Measurements from ENCODE around the gene GLRA2. TPM values are rescaled to one million over a fixed set of nuclear protein-coding genes. Genes with fewer than 3 reads are reported as not detected.

The GLRA2 gene
- total RNA-seq, 4 donors from 2014 or later, result not detected

GRCh38 chrX:14501327-14501726, 28.0 kb upstream of the GLRA2 start:
- TF ChIP-seq POLR2A (IDR thresholded peaks at IDR 0.05) (no peak), CTCF (IDR thresholded peaks at IDR 0.05) (no peak)
- H3K36me3 ChIP-seq, result no peaks in the 10 kb centered on the region
- H3K27me3 ChIP-seq, result no peaks in the 10 kb centered on the region
- no peak overlapping the region for H3K27ac ChIP-seq
- no peak overlapping the region for H3K4me3 ChIP-seq
- H3K9me3 ChIP-seq, result no peaks in the 10 kb centered on the region
- DNase-seq, result no peak
- H3K4me1 ChIP-seq, result no peaks in the 10 kb centered on the region

DNA sequence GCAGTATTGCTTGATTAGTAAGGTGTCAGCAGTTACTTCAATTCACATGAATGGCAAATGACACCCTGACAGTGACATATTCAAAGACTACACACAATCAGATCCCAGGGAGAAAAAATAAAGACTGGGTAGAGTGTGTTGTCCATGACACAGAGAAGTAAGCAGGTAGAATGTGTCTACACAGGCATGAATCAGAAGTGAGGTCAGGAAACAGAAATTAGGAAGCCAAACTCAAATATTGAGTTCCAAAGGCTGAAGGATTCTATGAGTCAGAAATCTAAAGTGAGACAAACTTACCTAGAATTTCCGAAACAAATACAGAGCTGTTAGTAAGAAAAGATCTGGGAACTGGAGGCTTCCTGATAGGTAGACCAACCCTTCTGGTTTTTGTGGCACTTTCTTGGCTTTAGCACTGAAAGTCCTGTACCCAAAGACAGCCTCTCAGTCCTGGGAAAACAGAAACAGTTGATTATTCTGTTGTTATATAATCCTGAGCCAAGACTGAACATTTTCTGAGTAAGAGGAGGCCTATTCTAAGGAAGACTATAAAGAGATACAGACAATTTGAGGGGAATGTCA, 24.3 kb upstream of the GLRA2 start:
- H3K4me1 ChIP-seq, result no peaks in the 10 kb centered on the region
- no peaks in the 10 kb centered on the region for H3K27me3 ChIP-seq
- no peak overlapping the region for H3K4me3 ChIP-seq
- TF ChIP-seq CTCF (IDR thresholded peaks at IDR 0.05) (no peak), POLR2A (IDR thresholded peaks at IDR 0.05) (no peak)
- H3K36me3 ChIP-seq, result no peaks in the 10 kb centered on the region
- no peaks in the 10 kb centered on the region for H3K9me3 ChIP-seq
- H3K27ac ChIP-seq, result no peak overlapping the region
- no peak for DNase-seq

GRCh38 chrX:14505648-14506047, 23.7 kb upstream of the GLRA2 start:
- no peak for DNase-seq
- Histone ChIP-seq H3K27me3 (no peaks in the 10 kb centered on the region), H3K27ac (no peak overlapping the region), H3K9me3 (no peaks in the 10 kb centered on the region), H3K36me3 (no peaks in the 10 kb centered on the region), H3K4me3 (no peak overlapping the region), H3K4me1 (no peaks in the 10 kb centered on the region)
- no peak for TF ChIP-seq CTCF (IDR thresholded peaks at IDR 0.05)

DNA sequence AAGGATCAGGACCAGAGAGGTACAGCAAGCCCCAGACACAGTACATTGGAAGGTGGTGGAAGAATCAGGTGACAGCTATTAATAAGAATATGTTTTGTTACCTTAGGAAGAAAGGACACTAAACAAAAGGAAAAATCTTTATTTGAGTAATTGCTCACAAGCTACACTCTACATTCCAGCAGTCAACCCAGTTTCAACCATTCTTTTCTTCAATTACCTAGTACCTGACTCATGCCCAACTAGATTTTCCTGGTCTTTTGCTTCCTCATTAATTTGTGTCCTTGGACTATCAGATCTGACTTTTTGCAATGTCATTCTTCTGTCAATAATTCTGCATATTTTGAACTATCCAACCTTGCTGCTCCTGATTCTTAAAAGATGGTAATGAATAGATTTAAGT, 22.5 kb upstream of the GLRA2 start:
- Histone ChIP-seq H3K9me3 (no peaks in the 10 kb centered on the region), H3K4me1 (no peaks in the 10 kb centered on the region), H3K4me3 (no peak overlapping the region), H3K36me3 (no peaks in the 10 kb centered on the region), H3K27ac (no peak overlapping the region), H3K27me3 (no peaks in the 10 kb centered on the region)
- no peak for DNase-seq
- TF ChIP-seq POLR2A (IDR thresholded peaks at IDR 0.05) (no peak), CTCF (IDR thresholded peaks at IDR 0.05) (no peak)

GRCh38 chrX:14508025-14508690, 21.2 kb upstream of the GLRA2 start:
- DNase-seq, result no peak
- H3K4me3 ChIP-seq, result no peak overlapping the region
- no peaks in the 10 kb centered on the region for H3K9me3 ChIP-seq
- H3K27me3 ChIP-seq, result no peaks in the 10 kb centered on the region
- TF ChIP-seq CTCF (IDR thresholded peaks at IDR 0.05), result no peak
- TF ChIP-seq POLR2A (IDR thresholded peaks at IDR 0.05), result no peak
- H3K27ac ChIP-seq, result no peak overlapping the region
- H3K36me3 ChIP-seq, result no peaks in the 10 kb centered on the region
- no peaks in the 10 kb centered on the region for H3K4me1 ChIP-seq
